C4-2B (cell line): Measurements from ENCODE around the gene SPACA7.

Experiments
- ZFX ChIP-seq: fragments of 450-650 bp; IDR thresholded peaks from 2 replicates; pipeline ENCODE4 v1.6.1; 2017
- TF ChIP-seq, protein P1 (sequence below): fragments of 450-650 bp; conservative IDR thresholded peaks from 2 replicates; pipeline ENCODE4 v1.5.1; 2017; ENCODE audit warnings: mild to moderate bottlenecking

DNA sequence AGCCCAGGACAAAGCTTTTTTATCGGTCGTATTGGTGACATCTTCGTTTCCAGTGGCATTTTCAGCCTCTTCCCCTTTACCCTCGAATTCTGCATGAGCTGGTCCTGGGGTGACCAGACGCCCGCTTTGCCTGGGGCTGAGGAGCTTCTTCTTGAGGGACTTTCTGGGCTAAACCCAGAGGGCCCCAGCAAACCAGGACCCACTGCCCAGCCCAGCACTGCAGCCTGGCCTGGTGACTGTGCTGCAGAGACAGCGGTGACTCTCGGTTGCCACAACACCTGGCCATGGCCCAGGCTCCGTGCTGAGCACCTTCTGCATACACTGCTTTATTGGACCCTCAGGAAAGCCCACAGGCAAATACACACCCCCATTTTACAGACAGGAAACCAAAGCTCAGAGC, 21.0 kb downstream of the SPACA7 start:
- TF ChIP-seq, protein P1, sequence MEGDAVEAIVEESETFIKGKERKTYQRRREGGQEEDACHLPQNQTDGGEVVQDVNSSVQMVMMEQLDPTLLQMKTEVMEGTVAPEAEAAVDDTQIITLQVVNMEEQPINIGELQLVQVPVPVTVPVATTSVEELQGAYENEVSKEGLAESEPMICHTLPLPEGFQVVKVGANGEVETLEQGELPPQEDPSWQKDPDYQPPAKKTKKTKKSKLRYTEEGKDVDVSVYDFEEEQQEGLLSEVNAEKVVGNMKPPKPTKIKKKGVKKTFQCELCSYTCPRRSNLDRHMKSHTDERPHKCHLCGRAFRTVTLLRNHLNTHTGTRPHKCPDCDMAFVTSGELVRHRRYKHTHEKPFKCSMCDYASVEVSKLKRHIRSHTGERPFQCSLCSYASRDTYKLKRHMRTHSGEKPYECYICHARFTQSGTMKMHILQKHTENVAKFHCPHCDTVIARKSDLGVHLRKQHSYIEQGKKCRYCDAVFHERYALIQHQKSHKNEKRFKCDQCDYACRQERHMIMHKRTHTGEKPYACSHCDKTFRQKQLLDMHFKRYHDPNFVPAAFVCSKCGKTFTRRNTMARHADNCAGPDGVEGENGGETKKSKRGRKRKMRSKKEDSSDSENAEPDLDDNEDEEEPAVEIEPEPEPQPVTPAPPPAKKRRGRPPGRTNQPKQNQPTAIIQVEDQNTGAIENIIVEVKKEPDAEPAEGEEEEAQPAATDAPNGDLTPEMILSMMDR = no peak
- TF ChIP-seq ZFX = no peak
